ENCODE measurements around the gene DGCR6L.
"Not testable (repeated sequence)": the region's sequence is repeated elsewhere in the genome, so short reads cannot be mapped to it uniquely, and the experiment has no call there.

Gene DGCR6L

DNA sequence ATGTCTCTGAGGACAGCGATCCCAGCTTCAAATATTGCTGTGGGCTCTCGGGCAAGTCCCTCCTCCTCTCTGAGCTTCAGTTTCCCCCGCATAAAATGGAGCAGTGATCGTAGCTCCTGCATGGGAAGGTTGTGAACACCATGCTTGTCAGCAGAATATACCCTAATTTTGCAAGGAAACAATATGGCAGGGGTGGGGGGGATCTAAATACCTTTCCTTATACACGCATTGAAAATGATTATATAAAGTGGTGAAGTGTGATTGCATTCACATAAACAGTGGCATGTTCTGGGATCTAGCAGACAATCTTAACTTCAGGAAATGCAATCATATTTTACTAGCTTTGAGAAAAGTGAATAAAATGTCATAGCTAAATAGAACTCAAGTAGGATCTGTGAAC lies 27.8 kb downstream of the DGCR6L start:
- no peak for DNase-seq (ENCODE audit: low spot score)

DNA sequence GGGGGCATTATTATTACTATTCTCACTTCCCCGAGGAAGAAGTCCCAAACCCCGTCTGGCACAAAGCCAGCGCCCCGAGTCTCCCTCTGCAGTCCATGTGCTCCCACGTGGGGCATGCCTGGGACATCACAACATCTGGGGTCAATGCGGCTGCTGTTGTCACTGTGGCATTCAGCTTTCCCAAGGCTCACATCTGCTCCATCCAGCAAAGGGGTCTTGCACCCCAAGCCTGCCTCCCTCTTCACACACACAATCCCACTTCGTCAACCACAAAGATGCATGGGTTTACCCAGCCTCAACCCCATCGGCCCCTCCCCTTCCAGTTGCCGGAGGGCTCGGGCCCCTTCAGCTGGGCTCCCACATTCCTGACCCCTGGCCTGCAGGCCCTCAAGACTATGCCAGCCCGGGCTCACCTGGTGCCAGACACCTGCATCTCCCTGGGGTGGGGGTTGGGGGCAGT lies 28.2 kb downstream of the DGCR6L start:
- no peak for DNase-seq (ENCODE audit: low spot score)

- no peak for DNase-seq (ENCODE audit: low spot score)
Measured at GRCh38 chr22:20291249-20291586, 28.6 kb downstream of the DGCR6L start.

DNA sequence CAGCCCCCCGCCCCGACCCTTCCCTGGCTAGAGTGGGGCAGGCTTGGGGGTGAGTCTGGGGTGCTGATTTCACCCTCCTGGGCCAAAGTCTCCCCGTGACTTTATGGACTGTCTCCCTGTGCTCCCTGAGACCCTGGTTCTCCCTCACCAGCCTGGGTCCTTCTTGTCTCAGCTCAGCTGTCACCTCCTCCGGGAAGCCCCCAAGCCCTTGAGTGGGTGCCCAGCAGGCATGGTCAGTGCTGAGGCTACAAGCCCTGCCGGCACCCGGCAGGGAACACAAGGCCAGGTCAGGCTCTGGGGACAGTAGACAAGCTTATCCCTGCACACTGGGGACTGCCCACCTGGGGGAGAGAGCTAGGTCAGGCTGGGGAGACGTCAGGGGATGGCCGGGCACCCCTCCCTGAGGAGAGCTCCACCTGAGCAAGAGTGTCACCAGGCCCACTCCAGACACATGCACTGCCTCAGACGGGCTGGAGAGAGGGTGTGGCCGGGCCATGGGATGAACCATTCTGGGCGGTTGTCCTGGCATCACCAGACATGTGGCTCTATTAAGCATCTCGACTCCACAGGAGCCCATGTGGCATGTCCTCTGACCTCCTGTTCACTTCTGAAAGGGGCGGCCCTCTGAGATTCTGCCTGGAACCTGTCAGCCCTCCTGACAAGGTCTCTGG lies 29.1 kb downstream of the DGCR6L start:
- DNase-seq (ENCODE audit: low spot score): no peak

DNA sequence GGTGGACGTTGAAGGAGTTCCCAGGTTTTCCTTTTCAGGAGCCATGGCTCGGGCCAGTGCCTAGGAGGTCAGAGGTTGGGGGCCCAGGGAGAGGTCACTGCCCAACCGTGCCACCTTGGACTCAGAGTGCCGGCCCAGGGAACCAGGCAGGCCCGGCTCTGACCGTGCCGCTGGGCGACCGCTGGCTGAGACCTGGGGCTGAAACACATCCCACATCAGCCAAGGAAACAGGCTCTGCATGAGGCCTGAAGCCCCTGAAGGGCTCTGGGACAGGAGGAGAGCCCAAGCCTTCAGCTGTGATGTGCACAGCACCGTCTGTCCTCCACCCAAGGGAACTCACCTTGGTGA lies 29.8 kb downstream of the DGCR6L start:
- DNase-seq (ENCODE audit: low spot score): no peak

DNA sequence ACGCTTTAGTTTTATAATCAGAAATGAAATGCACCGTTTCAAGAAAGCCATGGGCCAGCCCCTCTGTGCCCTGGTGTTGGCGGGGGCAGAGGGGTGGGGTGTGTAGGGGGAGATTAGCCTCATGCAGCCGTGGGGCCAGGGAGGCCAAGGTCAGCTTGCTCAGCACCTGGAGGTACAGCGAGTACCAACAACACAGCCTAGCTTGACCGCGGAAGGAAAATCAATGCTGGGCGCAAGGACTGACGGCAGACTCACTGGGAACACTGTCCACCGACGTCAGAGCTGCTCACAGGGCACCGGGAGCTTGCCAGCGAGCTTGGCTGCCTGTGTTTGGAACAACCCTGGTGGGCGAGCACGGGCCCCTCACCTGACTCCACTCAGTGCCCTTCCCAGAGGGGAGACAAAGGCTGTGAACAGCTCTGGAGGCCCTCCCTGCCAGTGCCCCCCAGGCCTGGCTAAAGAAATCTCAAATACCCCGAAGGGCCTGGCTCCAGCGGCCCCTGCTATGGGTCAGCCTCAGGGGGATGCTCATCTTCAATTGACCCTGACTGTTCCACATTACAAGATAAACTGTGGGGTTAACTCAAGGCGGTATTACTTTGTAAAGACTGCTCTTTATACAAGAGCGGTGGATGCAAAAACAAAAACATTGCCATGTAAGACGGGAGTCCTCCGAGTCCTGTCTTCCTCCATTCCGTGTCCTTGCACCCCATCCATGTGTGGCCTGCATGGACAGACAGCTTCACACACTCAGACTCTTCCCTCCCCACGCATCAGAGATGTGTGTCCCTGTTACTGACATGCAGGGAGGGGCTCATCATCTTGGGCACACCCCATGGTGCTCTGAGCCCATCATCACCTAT lies 30.4 kb downstream of the DGCR6L start:
- DNase-seq (ENCODE audit: low spot score): not testable (repeated sequence)

- not testable (repeated sequence) for DNase-seq (ENCODE audit: low spot score)
Measured at GRCh38 chr22:20286784-20287423, 33.0 kb downstream of the DGCR6L start.

GRCh38 chr22:20286312-20286660 lies 33.6 kb downstream of the DGCR6L start:
- DNase-seq (ENCODE audit: low spot score): not testable (repeated sequence)

DNA sequence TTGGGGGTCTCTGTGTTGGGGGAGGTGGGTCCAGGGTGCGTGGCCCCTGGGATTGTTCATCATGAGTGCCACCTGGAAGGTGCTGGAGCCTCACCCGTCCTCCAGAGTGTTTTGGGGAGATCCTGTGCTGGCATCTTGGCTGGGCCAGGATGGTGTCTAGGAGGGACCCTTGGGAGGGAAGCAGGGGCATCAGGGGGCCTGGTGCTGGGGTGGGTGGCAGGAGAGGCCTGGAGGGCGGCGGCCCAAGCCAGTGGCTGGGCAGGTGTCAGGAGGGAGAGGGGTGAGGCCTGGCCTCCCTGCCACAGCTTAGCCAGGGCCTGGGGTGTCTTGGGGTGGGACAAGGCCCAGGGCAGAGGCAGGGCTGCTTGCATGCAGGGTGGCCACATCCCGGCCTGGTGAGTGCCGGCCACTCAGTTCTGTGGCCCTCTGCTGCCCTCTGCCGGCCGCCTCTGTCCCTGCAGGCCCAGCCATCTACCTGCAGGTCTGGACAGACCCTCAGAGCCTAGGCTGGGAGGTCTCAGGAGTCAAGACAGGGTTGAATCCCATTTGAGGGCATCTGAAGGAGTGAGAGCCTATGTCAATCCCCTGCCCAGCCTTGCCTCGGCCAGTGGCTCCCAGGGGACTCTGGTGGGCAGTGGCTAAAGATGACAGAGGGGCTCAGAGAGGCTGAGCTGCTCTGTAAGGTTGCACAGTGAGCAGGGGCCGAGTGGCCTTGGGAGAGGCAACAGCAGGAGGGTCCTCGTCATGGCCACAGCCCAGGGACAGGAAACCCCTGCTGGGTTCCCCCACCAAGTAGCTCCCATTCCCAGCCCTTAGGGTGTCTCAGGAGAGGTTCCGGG lies 34.2 kb downstream of the DGCR6L start:
- DNase-seq (ENCODE audit: low spot score): peak; percentile 64

DNA sequence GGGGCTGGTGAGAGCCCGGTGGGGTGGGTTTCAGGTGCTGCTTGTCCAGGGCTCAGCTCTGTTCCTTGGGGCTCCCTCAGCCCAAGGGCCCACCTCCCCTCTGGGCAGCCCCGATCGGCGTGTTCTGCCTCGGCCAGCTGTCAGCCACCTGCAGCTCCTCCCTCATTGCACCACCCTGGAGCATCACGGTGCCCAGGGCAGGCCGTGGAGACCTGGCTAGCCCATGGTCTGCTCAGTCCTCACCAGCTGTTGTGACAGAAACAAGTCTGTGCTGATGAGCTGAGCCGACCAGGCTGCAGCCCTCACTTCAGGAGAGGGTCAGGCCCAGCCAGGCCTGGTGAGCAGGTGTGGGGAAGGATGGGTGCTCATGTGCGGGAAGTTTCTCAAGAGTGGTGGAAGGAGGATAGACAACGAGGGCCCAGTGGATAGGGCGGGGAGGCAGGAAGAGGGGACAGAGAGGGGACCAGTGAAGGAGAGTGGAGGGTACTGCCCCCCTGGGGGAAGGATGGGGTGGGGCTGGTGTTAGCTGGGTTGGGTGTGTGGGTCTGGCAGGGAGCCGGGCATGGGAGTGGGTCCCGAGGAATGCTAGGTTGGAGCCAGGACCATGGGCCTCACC lies 35.3 kb downstream of the DGCR6L start:
- no peak for DNase-seq (ENCODE audit: low spot score)

DNA sequence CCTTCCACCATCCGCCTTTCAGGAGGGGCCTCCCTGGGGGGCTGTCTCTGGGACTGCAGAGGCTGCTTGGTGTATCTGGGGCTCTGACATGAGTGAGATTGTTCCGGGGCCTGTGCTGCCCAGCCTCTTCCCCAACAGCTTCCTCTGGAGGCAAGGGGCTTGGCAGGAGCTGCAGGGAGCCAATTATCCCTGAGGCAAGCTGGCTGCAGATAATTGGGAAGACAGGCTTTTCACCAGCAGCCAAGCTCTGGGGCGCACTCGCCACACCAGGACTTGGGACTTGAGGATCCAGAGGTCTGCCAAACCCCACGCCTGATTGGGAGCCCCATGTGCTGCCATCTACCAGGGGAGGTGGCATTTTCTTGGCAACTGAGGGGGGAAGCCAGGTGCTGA lies 36.2 kb downstream of the DGCR6L start:
- no peak for DNase-seq (ENCODE audit: low spot score)

DNA sequence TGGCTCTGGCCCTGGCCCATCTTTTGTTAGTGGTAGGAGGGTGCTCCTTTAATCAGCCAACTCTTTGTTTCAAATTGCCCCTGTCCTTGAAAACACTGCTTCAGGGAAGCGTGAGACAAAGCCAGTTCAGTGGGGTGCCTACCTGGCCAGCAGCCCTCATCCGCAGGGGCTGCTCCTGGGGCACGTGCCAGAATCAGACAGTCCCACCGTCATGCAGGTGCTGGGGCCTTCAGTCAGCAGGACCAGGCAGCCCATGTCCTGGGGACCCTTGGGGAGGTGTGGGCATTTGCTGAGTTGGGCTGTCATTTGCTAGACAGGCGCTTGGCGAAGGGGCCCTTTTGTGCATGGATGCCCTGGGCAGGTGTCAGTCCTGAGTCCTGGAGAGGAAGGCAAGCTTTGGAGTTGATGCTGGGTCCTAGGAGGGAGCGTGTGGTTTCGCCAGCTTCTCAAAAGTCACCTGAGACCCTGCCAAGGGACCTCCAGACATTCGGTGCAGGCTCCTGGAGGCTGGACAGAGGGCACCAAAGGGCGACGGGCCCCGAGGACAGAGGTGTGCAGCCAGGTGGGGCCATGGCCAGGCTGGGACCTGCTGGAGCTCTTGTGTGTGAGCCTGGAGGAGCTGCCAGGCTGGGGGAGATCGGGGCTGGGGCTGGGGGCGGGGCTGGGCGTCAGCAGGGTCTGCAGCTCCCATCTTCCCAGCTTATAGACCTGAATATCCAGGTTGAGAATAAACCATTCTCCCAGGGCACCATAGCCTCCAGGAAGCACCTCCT lies 36.8 kb downstream of the DGCR6L start:
- DNase-seq (ENCODE audit: low spot score): no peak

GRCh38 chr22:20281891-20282290 lies 38.0 kb downstream of the DGCR6L start:
- no peak for DNase-seq (ENCODE audit: low spot score)

DNA sequence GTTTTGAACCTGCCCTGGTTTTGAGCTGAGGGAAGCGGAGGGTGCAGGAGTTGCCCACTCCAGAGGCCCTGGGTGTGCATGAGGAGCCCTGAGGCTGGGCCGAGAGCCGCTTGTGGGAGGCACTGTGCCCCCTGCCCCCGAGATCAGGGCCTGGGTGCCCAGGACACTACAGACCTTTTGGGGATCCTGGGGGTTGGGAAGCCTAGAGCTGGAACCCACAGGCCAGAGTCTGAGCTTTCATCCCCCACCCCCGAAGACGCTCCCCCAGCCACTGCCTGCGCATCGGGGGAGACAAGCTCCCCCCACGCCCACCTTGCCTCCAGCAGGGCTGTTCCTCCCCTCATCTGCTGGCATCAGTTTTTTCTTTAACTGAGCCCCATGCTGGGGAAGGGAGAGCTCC lies 38.4 kb downstream of the DGCR6L start:
- DNase-seq (ENCODE audit: low spot score): not testable (repeated sequence)

DNA sequence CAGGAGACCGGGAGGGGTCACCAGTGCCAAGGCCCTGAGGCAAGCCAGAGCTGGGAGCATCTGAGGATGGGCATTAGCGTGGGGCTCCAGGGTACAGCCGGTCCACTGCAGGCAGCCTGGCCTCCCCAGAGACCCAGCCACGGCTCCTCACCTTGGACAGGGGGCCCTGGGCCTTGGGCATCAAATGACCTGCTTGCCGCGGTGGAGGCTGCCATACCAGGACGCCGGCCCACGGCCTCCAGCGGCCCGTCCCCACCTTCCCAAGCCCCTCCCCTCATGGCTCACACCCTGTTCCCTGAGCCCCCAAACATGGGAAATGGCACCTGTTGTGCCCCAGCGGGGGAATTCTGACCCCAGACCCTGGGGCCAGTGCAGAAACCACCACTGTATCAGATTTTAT lies 39.0 kb downstream of the DGCR6L start:
- no peak for DNase-seq (ENCODE audit: low spot score)

- not testable (repeated sequence) for DNase-seq (ENCODE audit: low spot score)
Measured at GRCh38 chr22:20280163-20280562, 39.7 kb downstream of the DGCR6L start.

DNA sequence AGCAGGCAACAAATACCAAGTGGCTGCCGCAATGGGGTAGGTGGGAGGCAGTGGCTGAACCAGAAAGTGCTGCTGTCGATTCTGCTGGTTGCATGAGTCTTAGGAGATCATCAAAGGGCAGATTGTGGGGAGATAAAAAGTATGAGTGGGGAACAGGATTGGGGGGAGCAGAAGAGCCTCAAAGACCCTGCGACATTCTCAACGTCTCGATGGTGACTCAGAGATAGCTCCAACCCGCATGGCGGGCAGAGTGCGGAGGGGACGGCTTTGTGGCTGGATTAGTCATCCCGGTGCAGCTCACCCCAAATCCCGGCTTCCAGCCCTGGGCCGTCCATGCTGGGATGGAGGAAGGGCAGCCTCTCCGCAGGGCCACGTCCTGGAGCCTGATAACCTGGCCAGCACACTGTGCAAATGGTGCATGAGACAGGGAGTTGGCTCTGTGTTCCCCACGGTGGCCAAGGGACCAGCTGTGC lies 40.2 kb downstream of the DGCR6L start:
- DNase-seq (ENCODE audit: low spot score): no peak

DNA sequence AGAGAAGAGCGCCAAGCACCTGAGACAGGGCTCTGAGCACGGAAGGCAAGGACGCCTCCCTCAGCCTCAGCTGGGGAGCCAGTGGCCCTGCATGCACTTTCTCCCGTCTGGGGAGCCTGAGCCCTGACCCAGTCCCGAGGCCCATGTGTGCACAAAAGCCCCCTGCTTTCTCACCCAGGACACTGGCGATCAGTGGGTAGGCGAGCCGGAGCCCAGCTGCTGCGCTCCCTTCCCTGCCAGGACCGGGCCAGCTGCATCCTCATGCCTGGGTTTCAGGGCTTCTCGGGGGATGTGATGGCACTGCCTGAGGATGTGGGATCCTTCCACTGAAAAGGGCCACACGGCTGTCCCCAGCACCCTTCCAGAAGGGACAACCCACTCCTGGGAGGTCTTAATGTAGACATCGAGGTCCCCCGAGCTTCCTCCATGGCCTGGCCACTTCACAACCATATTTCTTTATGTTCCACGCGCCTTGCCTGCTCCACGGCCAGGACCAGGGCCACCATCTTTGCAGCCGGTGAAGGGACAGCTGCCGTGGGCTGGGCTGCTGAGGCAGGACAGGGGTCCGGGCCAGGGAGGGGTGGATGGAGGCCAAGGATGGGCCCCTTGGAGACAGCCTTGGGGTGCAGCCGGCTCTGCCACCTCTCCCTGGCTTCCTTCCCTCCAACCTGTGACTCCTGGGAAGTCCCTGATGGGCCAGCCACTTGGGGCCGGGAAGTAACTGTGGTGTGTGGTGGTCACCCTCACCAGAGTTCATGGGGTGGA lies 41.0 kb downstream of the DGCR6L start:
- not testable (repeated sequence) for DNase-seq (ENCODE audit: low spot score)

- not testable (repeated sequence) for DNase-seq (ENCODE audit: low spot score)
Measured at GRCh38 chr22:20277936-20278635, 41.8 kb downstream of the DGCR6L start.

Measured in SK-N-DZ (cell line).